ENCODE data around the gene VTA1. TPM values are rescaled to one million over a fixed set of nuclear protein-coding genes. Genes with fewer than 3 reads are reported as not detected.
"Not testable (repeated sequence)": the region's sequence is repeated elsewhere in the genome, so short reads cannot be mapped to it uniquely, and the experiment has no call there.

The VTA1 gene
- total RNA-seq, 3 donors from 2014 or later: 31.8 to 58.8 (median 40.2) TPM

GRCh38 chr6:142222022-142222421 lies 75.0 kb downstream of the VTA1 start:
- Histone ChIP-seq H3K4me3 (no peak overlapping the region), H3K36me3 (no peaks in the 10 kb centered on the region), H3K4me1 (no peaks in the 10 kb centered on the region), H3K27ac (no peak overlapping the region), H3K27me3 (no peaks in the 10 kb centered on the region), H3K9me3 (no peaks in the 10 kb centered on the region)
- intact Hi-C loops (cut with DNase I; ENCODE audit: low total_unique reads): no loop called here
- no peak for DNase-seq (ENCODE audit: low spot score in 2 of 2)
- TF ChIP-seq POLR2A (IDR thresholded peaks at IDR 0.05) (no peak), POLR2AphosphoS5 (IDR thresholded peaks at IDR 0.05) (no peak), CTCF (IDR thresholded peaks at IDR 0.05) (no peak)

- Histone ChIP-seq H3K9me3 (peaks cover 0 to 7% of the 10 kb centered on the region in 2 donors), H3K4me3 (no peak overlapping the region), H3K27ac (no peak overlapping the region), H3K27me3 (no peaks in the 10 kb centered on the region), H3K4me1 (no peaks in the 10 kb centered on the region), H3K36me3 (no peaks in the 10 kb centered on the region)
- no peak for TF ChIP-seq CTCF (IDR thresholded peaks at IDR 0.05)
- no peak for TF ChIP-seq POLR2AphosphoS5 (IDR thresholded peaks at IDR 0.05)
- TF ChIP-seq POLR2A (IDR thresholded peaks at IDR 0.05): no peak
- intact Hi-C loops (cut with DNase I; ENCODE audit: low total_unique reads): no loop called here
- DNase-seq (ENCODE audit: low spot score in 2 of 2): no peak
Measured at GRCh38 chr6:142223938-142224337, 76.9 kb downstream of the VTA1 start.

- H3K36me3 ChIP-seq: no peaks in the 10 kb centered on the region
- no peak overlapping the region for H3K27ac ChIP-seq
- no peak overlapping the region for H3K4me3 ChIP-seq
- no peak for DNase-seq (ENCODE audit: low spot score in 2 of 2)
- no peaks in the 10 kb centered on the region for H3K4me1 ChIP-seq
- no peaks in the 10 kb centered on the region for H3K27me3 ChIP-seq
- intact Hi-C loops (cut with DNase I; ENCODE audit: low total_unique reads): no loop called here
- TF ChIP-seq POLR2AphosphoS5 (IDR thresholded peaks at IDR 0.05) (no peak), CTCF (IDR thresholded peaks at IDR 0.05) (no peak), POLR2A (IDR thresholded peaks at IDR 0.05) (no peak)
- peaks cover 0 to 14% of the 10 kb centered on the region in 2 donors for H3K9me3 ChIP-seq
Measured at GRCh38 chr6:142225115-142225514, 78.1 kb downstream of the VTA1 start.

GRCh38 chr6:142225552-142225951 lies 78.5 kb downstream of the VTA1 start:
- intact Hi-C loops (cut with DNase I; ENCODE audit: low total_unique reads): no loop called here
- TF ChIP-seq POLR2A (IDR thresholded peaks at IDR 0.05): no peak
- no peak for TF ChIP-seq POLR2AphosphoS5 (IDR thresholded peaks at IDR 0.05)
- TF ChIP-seq CTCF (IDR thresholded peaks at IDR 0.05): no peak
- no peaks in the 10 kb centered on the region for H3K36me3 ChIP-seq
- H3K9me3 ChIP-seq: peaks cover 0 to 14% of the 10 kb centered on the region in 2 donors
- H3K27me3 ChIP-seq: no peaks in the 10 kb centered on the region
- H3K4me3 ChIP-seq: no peak overlapping the region
- H3K27ac ChIP-seq: no peak overlapping the region
- H3K4me1 ChIP-seq: no peaks in the 10 kb centered on the region
- DNase-seq (ENCODE audit: low spot score in 2 of 2): no peak

- no peak for TF ChIP-seq POLR2AphosphoS5 (IDR thresholded peaks at IDR 0.05)
- TF ChIP-seq POLR2A (IDR thresholded peaks at IDR 0.05): no peak
- no peak for TF ChIP-seq CTCF (IDR thresholded peaks at IDR 0.05)
- intact Hi-C loops (cut with DNase I; ENCODE audit: low total_unique reads): no loop called here
- DNase-seq (ENCODE audit: low spot score in 2 of 2): no peak
- Histone ChIP-seq H3K4me3 (no peak overlapping the region), H3K27me3 (no peaks in the 10 kb centered on the region), H3K27ac (no peak overlapping the region), H3K4me1 (no peaks in the 10 kb centered on the region), H3K36me3 (no peaks in the 10 kb centered on the region), H3K9me3 (peaks cover 0 to 14% of the 10 kb centered on the region in 2 donors)
Measured at GRCh38 chr6:142226731-142227130, 79.7 kb downstream of the VTA1 start.

GRCh38 chr6:142229518-142230270 lies 82.6 kb downstream of the VTA1 start:
- H3K27me3 ChIP-seq; H3K4me3 ChIP-seq; intact Hi-C loops (cut with DNase I; ENCODE audit: low total_unique reads); H3K36me3 ChIP-seq; H3K27ac ChIP-seq; DNase-seq (ENCODE audit: low spot score in 2 of 2); H3K4me1 ChIP-seq: not testable (repeated sequence)
- H3K9me3 ChIP-seq: peaks cover 0 to 14% of the 10 kb centered on the region in 2 donors

- H3K4me1 ChIP-seq; DNase-seq (ENCODE audit: low spot score in 2 of 2); H3K27me3 ChIP-seq; intact Hi-C loops (cut with DNase I; ENCODE audit: low total_unique reads); H3K36me3 ChIP-seq; H3K4me3 ChIP-seq; H3K27ac ChIP-seq: not testable (repeated sequence)
- H3K9me3 ChIP-seq: peaks cover 0 to 11% of the 10 kb centered on the region in 2 donors
Measured at GRCh38 chr6:142232206-142233044, 85.4 kb downstream of the VTA1 start.
